Kidney epithelial cell (primary cell): ENCODE measurements around the gene CTU2. TPM values are rescaled to one million over a fixed set of nuclear protein-coding genes. Genes with fewer than 3 reads are reported as not detected.

Source experiments
- DNase-seq: peaks from one replicate; pipeline ENCODE4 v3.0.0-alpha.2; 2010; ENCODE audit warnings: low read depth
- H3K27me3 ChIP-seq: 2 replicates; pipeline ENCODE4 v1.6.0; 2011; ENCODE audit warnings: low read length; ENCODE audit not compliant: control insufficient read depth, insufficient read depth
- H3K36me3 ChIP-seq: 2 replicates; pipeline ENCODE4 v1.5.1; 2011; ENCODE audit warnings: low read length; ENCODE audit not compliant: control insufficient read depth, insufficient read depth
- H3K4me3 ChIP-seq: 2 replicates; pipeline ENCODE4 v1.5.1; 2011; ENCODE audit warnings: low read depth, mild to moderate bottlenecking, control low read depth, low read length
- CTCF ChIP-seq: IDR thresholded peaks from 2 replicates; pipeline ENCODE4 v1.5.1; 2011; ENCODE audit warnings: mild to moderate bottlenecking, moderate library complexity, low read length, control low read depth, inconsistent platforms; ENCODE audit not compliant: insufficient read depth, poor library complexity, severe bottlenecking
- total RNA-seq: library from RNA; depleted of rRNA; stranded (reverse); fragments of >200 nt; gene quantifications from 2 replicates; pipeline ENCODE4 v1.2.3, GENCODE V29; 2015

The CTU2 gene
- total RNA-seq, 1 donor from 2014 or later = 12.8 TPM

DNA sequence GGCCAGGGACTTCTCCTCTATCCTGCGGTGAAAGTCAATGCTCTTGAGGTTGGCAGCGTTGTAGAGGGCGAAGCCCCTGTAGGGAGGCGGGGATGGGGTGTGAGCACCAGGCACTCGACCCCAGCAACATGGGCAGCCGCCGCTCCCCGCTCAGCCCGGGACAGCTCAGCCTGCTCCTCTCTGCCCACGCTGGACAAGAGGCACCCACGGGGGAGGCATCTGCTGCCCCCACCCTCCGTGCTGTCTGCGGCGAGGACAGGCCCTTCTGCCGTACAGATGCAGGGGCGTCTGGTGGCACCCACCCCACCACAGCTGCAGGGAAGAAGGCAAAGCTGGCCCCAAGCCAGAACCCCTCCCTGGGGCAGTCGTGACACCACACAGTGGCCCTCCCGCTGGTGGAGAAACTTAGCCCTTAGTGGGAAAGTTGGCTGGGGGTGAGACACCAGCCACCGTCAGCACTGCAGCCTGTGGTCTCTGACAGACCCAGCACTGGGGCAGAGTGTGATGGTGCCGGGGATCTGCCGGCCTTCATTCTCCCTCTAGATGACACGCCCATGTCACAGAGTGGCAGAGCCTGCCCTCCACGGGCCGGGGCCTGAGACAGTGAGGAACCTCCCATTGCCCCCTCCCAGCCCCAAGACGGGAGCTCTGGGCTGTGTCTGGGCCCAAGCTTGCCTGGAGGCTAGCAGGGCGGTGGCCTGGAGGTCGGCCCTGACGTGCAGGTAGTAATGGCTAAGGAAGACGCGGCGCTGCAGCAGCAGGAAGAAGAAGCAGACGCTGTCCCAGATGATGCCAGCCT lies 19.5 kb downstream of the CTU2 start:
- TF ChIP-seq CTCF = no peak
- Histone ChIP-seq H3K4me3 (no peak overlapping the region), H3K27me3 (no peaks in the 10 kb centered on the region), H3K36me3 (peaks cover 7% of the 10 kb centered on the region)
- no peak for DNase-seq

DNA sequence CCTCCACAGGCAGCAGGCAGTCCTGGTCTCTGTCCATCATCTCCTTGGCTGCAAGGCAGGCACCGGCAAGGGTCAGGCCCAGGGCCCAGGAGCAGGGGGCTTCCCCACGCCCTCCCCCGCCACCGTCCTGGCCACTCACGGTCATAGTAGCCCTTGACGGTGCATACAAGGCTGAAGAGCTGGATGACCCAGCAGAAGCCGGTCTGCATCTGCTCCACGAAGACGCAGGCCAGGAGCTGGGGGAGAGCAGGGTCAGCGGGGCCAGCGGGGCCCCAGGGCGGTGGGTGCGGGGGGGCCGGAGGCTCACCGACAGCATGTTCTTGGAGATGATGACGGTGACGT lies 20.1 kb downstream of the CTU2 start:
- Histone ChIP-seq H3K36me3 (peaks cover 4% of the 10 kb centered on the region), H3K4me3 (no peak overlapping the region), H3K27me3 (no peaks in the 10 kb centered on the region)
- no peak for TF ChIP-seq CTCF
- no peak for DNase-seq

- H3K4me3 ChIP-seq = no peak overlapping the region
- no peak for DNase-seq
- no peak for TF ChIP-seq CTCF
- H3K36me3 ChIP-seq = peaks cover 3% of the 10 kb centered on the region
- no peaks in the 10 kb centered on the region for H3K27me3 ChIP-seq
Observed at GRCh38 chr16:88726981-88727380, 20.7 kb downstream of the CTU2 start.

DNA sequence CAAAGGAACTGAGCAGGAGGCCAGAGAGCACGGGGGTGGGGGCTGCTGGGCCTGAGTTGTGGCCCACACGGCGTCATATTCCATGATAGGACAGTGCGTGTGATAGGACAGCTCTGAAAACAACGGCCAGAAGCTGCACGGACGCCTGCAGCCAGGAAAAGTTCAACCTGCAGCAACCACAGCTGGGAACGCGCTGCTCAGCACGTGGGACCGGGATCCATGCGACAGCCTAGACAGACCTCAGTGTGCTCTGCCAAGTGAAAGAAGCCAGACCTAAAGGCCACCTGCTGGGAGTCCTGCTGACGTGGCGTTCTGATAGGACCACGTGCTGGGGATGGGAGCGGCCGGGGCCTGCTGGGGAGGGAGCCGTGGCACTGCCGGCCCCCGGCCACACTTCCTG lies 21.6 kb downstream of the CTU2 start:
- no peak for DNase-seq
- H3K27me3 ChIP-seq = no peaks in the 10 kb centered on the region
- no peak for TF ChIP-seq CTCF
- no peak overlapping the region for H3K4me3 ChIP-seq
- peaks cover 3% of the 10 kb centered on the region for H3K36me3 ChIP-seq

DNA sequence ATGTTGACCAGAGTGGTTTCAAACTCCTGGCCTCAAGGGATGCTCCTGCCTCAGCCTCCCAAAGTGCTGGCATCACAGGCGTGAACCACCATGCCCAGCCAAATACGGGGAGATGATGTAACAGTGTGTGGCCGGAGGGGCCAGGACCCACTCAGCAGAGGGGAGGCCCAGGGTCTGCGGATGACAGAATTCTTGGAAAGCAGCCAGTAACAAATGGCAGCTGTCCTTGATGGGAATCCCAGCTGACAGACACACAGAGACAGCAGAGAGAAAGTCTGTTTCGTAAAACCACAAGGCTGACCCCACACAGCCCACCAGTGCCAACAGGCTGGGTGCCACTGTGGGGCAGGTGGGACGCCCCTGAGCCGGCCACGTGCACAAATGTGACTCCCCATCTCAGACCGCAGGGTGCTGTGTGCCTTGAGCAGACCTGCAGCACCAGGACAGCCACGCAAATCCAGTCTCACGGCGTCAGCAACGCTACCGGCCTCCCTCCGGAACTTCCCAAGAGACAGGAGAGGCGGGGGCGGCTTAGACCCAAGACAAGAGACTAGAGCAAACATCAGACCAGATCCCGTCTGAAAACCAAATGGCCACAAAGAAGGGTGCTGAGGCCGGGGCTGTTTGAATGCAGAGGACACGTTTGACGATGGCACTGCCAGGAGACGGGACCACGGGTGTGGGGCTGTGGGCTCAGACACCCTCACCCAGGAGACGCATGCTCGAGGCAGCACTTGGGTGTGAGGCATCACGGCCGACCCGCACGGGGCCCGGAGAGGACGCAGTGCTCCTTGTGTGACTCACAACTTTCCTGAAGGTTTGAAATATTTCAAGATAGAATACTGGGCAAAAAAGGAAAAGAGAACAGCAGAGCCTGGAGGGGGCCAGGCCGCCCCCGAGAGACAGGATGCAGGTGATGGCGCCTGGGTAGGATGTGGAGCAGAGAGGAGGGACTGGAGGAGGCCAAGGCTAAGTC lies 24.6 kb downstream of the CTU2 start:
- peaks cover 5% of the 10 kb centered on the region for H3K36me3 ChIP-seq

More for the DNA sequence above, 24.6 kb downstream of the CTU2 start:
- Histone ChIP-seq H3K4me3 (no peak overlapping the region), H3K27me3 (no peaks in the 10 kb centered on the region)
- no peak for TF ChIP-seq CTCF
- DNase-seq = no peak
